ENCODE measurements around the gene ADAM11. TPM values are rescaled to one million over a fixed set of nuclear protein-coding genes. Genes with fewer than 3 reads are reported as not detected.

Gene ADAM11
- total and polyA plus RNA-seq, 9 of the 15 experiments (the other 6 are each of a cell fraction or from before 2014, with no cell fraction given): 0.01 to 0.31 (median 0.14) TPM; not detected in 2

- H3K79me2 ChIP-seq (ENCODE audit: control insufficient read depth, insufficient read depth, low read length): no peaks in the 10 kb centered on the region
- in situ Hi-C loops (cut with MboI): loop anchor here (10.0 kb wide), 1 partner anchor 237 kb away; no protein-coding TSS in a partner anchor
- intact Hi-C loops (cut with micrococcal nuclease): loop anchor here (5.0 to 10.0 kb wide), 4 partner anchors 65 to 355 kb away; partner anchors contain the start of gene PLCD3
- peak overlapping the region in 1 of 2 experiments; percentile 37; a peak in 2 of 4 replicates for H3K9ac ChIP-seq (ENCODE audit: insufficient read depth in 1 of 2, low read depth in 2 of 2, low read length in 2 of 2)
- no peak overlapping the region for H2AFZ ChIP-seq (ENCODE audit: low read depth, low read length)
- 17% methylated on average over 18 of the region's 20 CpGs for WGBS (ENCODE audit: insufficient coverage, low coverage, missing lambda C conversion rate)
- BruUV-seq (replicated peaks): no TSS peak
- no peak overlapping the region for H3K4me2 ChIP-seq (ENCODE audit: insufficient read depth, low read length)
- no peak for ATAC-seq
- no peak for FAIRE-seq
- TF ChIP-seq BCL6 (CRISPR knock-in tag; IDR thresholded peaks at IDR 0.05) (no peak), EGR1 (conservative IDR thresholded peaks at IDR 0.05) (no peak), USF1 (CRISPR knock-in tag; IDR thresholded peaks at IDR 0.05) (0 out of 2 replicates have a peak, but pooled peaks have one; percentile 24), ZNF445 (CRISPR knock-in tag; IDR thresholded peaks at IDR 0.05; ENCODE audit: low read depth) (no peak), HDGF (IDR thresholded peaks at IDR 0.05) (no peak)
- no peaks in the 10 kb centered on the region for H3K9me3 ChIP-seq (replicated peaks; ENCODE audit: control insufficient read depth, insufficient read depth, low read depth, low read length)
- H3K36me3 ChIP-seq (ENCODE audit: control insufficient read depth, insufficient read depth, low read length): no peaks in the 10 kb centered on the region
- no peak overlapping the region for H3K4me3 ChIP-seq
- H3K4me1 ChIP-seq (replicated peaks in 1 of 2; ENCODE audit: control insufficient read depth in 2 of 2, insufficient read depth in 2 of 2, low read length in 2 of 2): peaks cover 10 to 63% of the 10 kb centered on the region in 2 experiments; a peak in 4 of 5 replicates
- H3K9me1 ChIP-seq (ENCODE audit: control insufficient read depth, insufficient read depth, low read length): no peaks in the 10 kb centered on the region
- peaks cover 8 to 40% of the 10 kb centered on the region in 2 experiments; a peak in 4 of 5 replicates for H3K27me3 ChIP-seq (ENCODE audit: control insufficient read depth in 2 of 2, insufficient read depth in 2 of 2, low read length in 2 of 2)
- POLR2A ChIA-PET: interaction anchor here (0.6 to 0.9 kb wide), 5 partner anchors 18 to 341 kb away, joined by 3 read pairs; no protein-coding TSS in a partner anchor
- CTCF ChIA-PET (ENCODE audit: low intra/inter-chr PET ratio): interaction anchor here (1.5 to 3.8 kb wide), 3 partner anchors 54 to 321 kb away, joined by 4 to 38 read pairs (median 8); no protein-coding TSS in a partner anchor
- DNase-seq (ENCODE audit: extremely low read depth in 1 of 4, low spot score in 3 of 4): no peak
- peaks cover 5% of the 10 kb centered on the region for H4K20me1 ChIP-seq (replicated peaks; ENCODE audit: control insufficient read depth, insufficient read depth, low read length)
- no peak overlapping the region for H3K27ac ChIP-seq (ENCODE audit: extremely low read depth, low read depth, low read length)
Observed at GRCh38 chr17:44777394-44778348, 18.9 kb downstream of the ADAM11 start.
